Activated CD8-positive, alpha-beta memory T cell treated with anti-CD3 and anti-CD28 coated beads for 48 hours (primary cell): Measurements from ENCODE around the gene NUP133.

ENCODE experiments used
- DNase-seq, 3 experiments: peaks; one replicate each; pipeline ENCODE4 v3.0.0-alpha.2; 2020; ENCODE audit warnings: low read depth in 2 of 3, low spot score in 2 of 3

The NUP133 gene

GRCh38 chr1:229452956-229453801 lies 55.0 kb downstream of the NUP133 start:
- no peak for DNase-seq

- DNase-seq: no peak
Measured at GRCh38 chr1:229448845-229449244, 59.3 kb downstream of the NUP133 start.

DNA sequence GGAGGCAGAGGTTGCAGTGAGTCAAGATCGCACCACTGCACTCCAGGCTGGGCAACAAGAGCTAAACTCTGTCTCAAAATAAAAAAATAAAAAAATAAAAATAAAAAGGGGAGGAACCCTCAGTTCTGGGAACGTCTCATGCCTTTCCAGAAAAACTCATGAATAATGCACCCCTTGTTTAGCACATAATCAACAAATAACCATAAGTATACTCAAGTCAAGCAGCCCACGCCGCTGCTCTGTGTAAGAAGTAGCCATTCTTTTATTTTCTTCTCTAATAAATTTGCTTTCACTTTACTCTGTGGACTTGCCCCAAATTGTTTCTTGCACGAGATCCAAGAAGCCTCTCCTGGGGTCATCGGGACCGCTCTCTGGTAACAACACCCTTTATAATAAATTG lies 59.8 kb downstream of the NUP133 start:
- no peak for DNase-seq

DNA sequence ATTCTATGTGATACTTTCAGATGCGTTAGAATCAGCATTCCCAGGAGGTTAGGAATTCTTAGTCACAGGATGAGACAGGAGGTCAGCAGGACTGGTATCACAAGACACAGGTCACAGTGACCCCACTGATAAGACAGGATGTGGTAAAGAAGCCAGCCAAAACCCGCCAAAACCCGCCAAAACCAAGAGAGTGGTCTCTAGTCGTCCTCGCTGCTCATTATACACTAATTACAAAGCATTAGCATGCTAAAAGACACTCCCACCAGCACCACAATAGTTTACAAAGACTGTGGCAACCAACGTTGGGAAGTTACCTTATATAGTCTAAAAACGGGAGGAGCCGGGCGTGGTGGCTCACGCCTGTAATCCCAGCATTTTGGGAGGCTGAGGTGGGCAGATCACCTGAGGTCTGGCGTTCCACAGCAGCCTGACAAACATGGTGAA lies 60.3 kb downstream of the NUP133 start:
- DNase-seq: no peak

DNA sequence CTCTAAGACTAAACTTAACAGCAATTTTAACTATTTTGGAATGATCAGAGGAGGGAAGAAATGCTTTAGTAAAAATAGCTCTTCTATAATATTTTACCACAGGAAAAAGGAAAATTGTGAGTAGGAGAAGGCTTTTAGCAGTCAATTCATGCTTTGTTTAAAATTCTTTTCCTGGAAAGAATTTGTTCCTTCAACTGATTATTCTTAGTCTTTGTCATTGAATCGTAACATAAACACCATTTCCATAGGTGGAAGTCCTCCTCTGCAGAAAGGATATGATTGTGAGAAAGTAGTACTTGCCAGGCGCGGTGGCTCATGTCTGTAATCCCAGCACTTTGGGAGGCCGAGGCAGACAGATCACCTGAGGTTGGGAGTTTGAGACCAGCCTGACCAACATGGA lies 62.3 kb downstream of the NUP133 start:
- no peak for DNase-seq

DNA sequence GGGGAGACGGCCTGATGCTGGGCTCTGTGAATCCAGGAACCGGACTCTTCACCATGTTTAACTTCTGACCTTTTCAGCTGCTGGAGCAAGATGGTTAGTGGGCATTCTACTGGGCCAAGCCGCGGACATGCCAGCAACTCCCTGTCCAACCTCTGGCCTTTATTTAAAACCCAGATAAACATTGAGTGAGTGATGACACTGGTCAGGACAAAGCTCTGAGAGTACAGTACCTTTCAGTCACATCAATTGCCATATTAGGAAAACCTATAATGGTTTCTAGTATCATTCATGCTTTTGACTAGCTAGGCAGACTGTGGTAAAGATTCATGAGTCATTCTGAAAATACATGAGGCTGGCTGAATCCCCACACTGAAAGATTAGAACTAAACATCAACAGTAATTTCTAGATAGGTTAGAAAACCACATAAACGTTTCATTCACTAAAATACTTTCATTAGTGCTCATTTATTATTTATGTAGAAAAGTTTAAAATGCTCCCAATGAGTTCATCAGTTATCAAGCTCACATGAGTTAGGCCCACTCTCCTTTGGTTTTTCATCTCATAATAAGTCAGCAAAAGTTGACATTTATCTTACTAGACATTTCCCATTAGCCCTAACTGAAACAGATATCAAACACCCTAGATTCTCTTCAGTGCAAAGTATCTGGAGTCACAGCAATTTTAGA lies 67.1 kb downstream of the NUP133 start:
- DNase-seq: no peak

DNA sequence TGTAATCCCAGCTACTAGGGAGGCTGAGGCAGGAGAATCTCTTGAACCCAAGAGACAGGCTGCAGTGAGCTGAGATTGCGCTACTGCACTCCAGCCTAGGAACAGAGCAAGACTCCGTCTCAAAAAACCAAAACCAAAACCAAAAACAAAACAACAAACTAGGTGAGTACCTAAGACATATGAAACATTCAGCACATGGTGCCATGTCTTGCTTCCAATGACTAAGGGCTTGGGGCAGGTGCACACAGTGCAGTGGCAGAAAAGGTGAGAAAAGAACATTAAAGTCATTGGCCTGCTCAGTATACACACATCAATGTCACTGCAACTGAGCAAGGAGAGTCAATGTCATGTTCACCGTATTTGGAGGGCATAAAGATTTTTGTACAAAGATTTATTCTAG lies 70.1 kb downstream of the NUP133 start:
- DNase-seq: no peak

DNA sequence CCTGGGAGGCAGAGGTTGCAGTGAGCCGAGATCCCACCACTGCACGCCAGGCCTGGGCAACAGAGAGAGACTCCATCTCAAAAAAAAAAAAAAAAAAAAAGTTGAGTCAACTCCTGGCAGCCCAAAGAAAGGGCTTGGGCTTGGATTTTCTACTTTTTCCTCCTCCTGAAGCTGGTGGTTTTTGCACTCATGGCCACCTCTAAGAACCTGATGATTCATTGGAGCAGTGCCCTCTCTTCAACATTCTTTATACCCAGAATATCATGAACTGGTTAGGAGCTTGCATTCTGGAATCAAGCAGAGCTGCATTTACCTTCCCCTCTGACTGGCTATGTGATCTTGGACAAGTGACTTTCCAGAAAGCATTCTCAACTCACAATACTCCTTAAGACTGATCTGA lies 70.7 kb downstream of the NUP133 start:
- no peak for DNase-seq

DNA sequence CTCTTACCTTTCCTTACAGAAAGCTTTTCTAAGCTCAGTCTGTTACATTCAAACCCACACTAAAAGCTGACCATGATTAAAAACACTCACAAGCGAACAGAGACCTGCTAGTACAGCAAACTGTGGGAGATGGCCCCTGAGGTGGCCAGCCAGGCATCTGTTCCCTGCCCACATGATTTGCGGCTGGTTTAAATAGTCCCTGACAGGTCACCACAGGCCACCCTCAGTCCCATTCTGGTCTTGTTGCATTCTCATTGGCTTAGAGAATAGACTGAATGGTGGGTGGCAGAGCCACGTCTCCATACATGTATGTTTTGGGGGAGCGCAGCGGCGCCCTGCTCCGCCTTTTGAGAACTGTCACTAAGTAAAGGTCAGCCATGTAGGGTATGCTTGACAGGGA lies 71.9 kb downstream of the NUP133 start:
- DNase-seq: no peak

- DNase-seq: no peak
Measured at GRCh38 chr1:229434641-229435051, 73.5 kb downstream of the NUP133 start.

- no peak for DNase-seq
Measured at GRCh38 chr1:229434005-229434640, 74.0 kb downstream of the NUP133 start, which contains the start of gene ACTA1. ACTA1 (minus strand) TSS chr1:229434094; CDS start chr1:229433115, 979 bp downstream.

- no peak for DNase-seq
Measured at GRCh38 chr1:229433364-229434004, 74.7 kb downstream of the NUP133 start.

DNA sequence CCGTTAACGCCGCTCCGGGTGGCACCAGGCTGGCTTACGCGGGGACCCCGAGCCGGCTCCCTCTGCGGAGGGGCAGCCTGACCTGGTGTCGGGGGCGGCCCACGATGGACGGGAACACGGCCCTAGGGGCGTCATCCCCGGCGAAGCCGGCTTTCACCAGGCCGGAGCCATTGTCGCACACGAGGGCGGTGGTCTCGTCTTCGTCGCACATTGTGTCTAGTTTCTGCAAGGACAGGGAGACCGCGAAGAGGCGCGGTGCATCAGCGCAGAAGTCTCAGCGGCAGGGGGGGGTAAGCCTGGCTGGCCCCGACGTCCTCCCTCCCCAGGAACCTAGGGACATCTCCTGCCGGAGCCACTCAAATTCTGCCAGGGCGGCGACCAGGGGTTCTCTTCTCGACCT lies 75.2 kb downstream of the NUP133 start:
- DNase-seq: no peak

GRCh38 chr1:229432116-229432461 lies 76.1 kb downstream of the NUP133 start:
- DNase-seq: no peak

GRCh38 chr1:229431284-229432115 lies 76.6 kb downstream of the NUP133 start:
- no peak for DNase-seq

DNA sequence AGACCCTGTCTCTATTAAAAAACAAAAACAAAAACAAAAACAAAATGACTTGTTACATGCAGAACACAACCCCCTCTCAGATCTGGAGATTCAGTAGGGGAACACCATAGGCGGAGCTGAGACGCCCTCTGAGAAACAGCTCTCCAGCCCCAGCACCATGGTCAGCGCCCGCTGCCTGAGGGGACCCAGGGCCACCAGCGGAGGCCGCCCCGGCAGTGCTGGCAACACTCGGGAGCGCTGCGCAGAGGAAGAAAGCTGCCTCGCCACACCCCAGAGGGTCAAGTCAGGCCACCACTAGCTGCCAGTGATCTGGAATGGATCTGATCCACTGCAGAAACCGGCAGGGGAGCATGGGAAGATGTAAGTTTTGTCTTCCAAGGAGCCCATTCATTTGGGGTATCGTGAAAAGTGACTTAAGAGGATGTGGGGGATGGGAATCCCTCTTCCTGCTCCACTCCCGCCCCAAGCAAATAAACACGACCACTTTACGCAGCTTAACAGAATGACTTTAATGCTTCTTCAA lies 77.3 kb downstream of the NUP133 start:
- no peak for DNase-seq

DNA sequence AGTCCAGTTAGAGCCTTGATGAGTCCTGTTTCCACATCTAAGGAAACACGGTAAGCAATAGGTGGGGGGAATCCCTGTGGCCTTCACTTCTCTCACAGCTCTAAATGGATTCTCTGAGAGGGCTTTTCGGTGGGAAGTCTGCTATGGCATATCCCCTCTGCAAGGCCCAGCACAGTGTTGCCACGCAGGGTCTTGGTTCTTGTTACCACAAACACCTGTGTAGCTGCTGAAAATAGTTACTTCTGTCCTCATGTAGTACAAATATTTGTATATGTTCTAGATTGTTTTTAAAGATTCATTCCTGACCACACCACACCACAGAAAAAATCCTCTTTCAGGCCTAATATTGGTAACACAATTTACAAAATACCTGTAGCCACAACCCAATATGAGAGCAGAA lies 79.9 kb downstream of the NUP133 start:
- DNase-seq: no peak

GRCh38 chr1:229427572-229427971 lies 80.6 kb downstream of the NUP133 start:
- no peak for DNase-seq

DNA sequence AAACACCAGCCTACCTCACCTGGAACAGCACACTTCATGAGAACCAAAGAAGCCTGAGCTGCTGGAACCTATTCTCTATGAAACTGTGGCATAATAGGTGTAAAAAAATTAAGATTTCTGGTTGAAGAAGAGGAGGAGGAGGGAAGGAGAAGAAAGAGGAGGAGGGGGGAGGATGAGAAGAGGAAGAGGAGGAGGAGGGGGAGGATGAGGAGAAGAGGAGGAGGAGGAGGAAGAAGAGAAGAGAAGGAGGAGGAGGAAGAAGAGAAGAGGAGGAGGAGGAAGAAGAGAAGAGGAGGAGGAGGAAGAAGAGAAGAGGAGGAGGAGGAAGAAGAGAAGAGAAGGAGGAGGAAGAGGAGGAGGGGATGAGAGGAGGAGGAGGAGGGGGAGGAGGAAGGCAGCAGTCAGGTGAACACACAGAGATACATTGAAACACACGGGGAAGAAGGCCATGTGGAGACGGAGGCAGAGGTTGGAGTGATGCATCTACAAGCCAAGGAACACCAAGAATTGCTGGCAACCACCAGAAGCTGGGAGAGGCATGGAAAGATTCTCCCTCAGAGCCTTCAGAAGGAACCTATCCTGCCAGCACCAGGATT lies 82.5 kb downstream of the NUP133 start:
- no peak for DNase-seq

GRCh38 chr1:229420765-229421164 lies 87.4 kb downstream of the NUP133 start:
- DNase-seq: no peak
